HG02798 (cell line): ENCODE results near the gene MMP24.

ENCODE experiments used
- ATAC-seq: cut with Tn5 transposase; IDR thresholded peaks from one replicate; pipeline ENCODE4 v1.9.1; 2021; ENCODE audit warnings: mild to moderate bottlenecking; ENCODE audit not compliant: unreplicated experiment, poor library complexity

Gene MMP24

GRCh38 chr20:35290186-35290886 is 63.8 kb downstream of the MMP24 start:
- no peak for ATAC-seq

- no peak for ATAC-seq
Measured at GRCh38 chr20:35290887-35291417, 64.5 kb downstream of the MMP24 start.

DNA sequence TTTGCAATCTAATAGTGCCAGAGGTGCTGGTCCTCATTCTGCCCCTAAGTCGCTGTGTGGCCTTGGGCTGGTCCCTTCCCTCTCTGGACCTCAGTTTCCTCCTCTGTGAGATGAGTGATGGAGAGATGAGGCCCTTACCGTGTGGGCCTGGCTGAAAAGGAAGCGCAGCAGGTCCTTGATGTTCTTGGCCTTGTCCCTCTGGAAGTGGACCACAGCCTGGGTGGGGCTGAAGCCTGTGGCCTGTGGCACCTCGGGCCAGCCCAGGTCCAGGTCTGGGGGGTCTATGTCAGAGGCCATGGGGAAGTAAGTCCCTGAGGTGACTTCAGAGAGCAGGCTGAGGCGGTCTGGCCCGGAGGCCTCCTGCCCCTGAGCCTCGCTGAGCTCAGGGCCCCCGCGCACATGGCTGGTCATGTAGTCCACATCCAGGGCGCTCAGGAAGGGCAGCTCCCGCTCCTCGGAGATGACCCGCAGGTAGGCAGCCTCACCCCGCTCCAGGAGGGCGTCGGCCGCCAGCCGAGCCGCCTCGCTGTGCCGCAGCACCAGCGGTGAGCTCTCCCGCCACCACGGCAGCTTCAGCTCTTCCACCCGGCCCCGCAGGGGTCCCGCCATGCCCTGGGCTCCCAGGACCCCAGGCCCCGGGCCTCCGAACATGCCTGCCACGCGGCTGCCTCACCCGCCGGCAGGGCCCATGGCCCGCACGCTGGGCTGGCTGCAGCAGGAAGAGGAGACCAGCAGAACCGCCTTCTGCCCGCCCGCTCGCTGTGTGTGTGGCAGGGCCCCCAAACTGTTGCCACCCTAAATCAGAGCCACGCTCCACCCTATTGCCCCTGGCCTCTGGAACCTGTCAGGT is 65.4 kb downstream of the MMP24 start, which contains the start of gene FAM83C:
Gene FAM83C (minus strand): TSS at position 772 of the 850 bp plus-strand sequence. CDS start 121 bp downstream, at position 651.
- no peak for ATAC-seq

- ATAC-seq: no peak
Measured at GRCh38 chr20:35292504-35293285, 66.2 kb downstream of the MMP24 start.

DNA sequence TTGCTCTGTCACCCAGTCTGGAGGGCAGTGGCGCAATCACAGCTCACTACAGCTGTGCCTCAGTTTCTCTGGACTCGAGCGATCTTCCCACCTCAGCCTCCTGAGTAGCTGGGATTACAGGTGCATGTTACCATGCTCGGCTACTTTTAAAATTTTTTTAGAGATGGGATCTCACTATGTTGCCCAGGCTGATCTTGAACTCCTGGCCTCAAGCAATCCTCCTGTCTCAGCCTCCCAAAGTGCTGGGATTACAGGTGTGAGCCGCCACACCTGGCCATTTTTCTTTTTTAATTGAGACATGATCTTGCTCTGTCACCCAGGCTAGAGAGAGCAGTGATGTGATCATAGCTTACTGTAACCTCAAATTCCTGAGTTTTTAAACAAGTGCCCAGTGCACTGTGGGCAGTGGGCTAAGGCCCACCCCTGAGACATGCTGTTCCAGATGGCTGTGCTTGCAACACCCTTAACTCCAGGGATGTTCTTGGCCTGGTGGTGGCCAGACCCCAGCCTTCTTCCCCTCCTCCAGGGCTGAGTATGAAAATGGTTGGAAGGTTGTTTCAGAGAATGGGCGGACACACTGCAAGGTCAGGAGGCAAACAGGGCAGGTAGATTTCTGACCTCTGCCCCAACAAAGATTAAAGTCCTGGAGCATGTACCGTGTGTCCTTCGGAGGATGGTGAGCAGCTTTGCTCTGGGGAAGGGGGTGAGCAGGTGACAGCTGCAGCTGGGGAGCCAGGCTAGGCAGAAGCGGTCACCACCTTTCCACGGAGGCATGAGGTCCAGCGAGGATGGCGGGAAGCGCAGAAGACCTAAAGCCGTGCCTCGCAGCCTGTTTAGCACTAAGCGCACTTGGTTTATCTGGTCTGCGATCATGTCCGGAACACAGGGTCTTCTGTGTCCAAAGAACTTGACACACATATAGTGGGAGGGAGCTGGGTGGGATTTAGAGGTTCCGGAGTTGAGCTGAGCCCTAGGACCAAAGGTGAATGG is 67.1 kb downstream of the MMP24 start:
- ATAC-seq: no peak

DNA sequence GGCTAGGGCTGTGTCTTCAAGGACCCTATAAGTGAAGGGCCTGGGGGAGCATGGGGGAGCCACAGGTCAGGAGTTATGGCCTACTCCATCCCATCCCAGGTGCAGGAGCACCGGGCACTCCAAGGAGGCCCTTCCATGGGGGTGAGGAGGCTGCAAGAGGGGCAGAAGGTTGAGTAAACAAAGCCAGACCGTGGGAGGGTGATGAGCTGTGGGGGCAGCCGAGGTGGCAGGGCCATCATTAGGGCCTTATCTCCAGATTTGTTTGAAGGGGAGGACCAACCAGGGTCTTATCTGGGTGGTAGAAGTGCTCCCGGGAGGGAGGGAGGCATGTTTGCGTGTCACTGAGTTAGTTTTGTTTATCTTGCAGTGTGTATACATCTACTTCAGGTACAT is 67.8 kb downstream of the MMP24 start:
- ATAC-seq: no peak

DNA sequence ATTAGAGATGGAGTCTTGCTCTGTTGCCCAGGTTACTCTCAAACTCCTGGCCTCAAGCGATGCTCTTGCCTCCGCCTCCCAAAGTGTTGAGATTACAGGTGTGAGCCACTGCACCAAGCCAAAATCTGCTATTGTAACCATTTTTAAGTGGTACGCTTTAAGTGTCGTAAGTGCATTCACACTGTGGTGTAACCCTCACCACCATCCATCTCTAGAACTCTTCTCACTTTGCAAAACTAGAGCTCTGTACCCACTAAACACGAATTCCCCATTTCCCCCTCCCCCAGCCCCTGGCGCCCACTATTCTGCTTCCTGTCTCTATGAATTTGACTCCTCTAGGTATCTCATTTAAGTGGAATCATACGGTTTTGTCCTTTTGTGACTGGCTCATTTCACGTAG is 68.6 kb downstream of the MMP24 start:
- ATAC-seq: no peak

- ATAC-seq: no peak
Measured at GRCh38 chr20:35295674-35296073, 69.2 kb downstream of the MMP24 start.

DNA sequence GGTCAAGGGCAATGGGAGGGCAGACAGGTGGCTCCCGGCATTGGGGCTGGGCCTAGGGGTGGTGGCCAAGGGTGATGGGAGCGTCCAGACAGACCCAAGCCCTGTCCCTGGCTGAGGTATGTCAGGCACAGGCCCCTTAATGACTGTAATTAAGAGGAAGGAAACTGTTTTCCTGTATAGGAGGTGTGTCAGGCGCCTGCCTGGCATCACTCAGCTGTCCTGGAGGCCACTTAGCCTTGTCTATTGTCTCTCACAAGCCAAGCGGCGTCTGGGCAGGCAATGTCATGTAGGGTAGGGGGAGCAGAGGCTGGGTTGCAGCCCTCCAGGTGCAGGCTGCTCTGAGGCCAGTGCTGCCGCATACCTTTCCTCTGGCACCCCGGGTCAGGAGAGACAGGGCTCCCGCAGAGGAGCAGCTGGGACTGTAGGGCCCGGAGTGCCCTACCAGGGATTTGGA is 69.6 kb downstream of the MMP24 start:
- no peak for ATAC-seq

- ATAC-seq: no peak
Measured at GRCh38 chr20:35297155-35297554, 70.7 kb downstream of the MMP24 start.

- ATAC-seq: no peak
Measured at GRCh38 chr20:35297740-35298139, 71.2 kb downstream of the MMP24 start.

- no peak for ATAC-seq
Measured at GRCh38 chr20:35298264-35298663, 71.8 kb downstream of the MMP24 start.

GRCh38 chr20:35299780-35300179 is 73.3 kb downstream of the MMP24 start:
- no peak for ATAC-seq

GRCh38 chr20:35300469-35301262 is 74.2 kb downstream of the MMP24 start:
- ATAC-seq: no peak

DNA sequence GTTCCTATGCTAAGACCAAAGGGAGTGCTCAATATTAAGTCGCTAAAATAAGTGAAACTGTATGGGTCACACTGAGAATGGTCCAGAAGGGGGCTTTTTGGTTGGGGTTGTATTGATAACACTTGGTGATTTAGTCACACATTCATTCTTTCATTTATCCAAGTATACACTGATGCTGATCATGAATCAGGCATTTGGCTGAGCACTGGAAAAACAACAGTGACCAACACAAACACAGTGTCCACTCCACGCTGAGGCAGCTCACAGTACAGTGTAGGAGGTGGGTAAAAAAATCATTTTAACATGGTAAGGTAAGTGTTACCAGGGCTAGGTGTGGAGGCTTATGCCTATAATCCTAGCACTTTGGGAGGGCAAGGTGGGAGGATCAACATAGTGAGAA is 74.9 kb downstream of the MMP24 start:
- ATAC-seq: no peak

DNA sequence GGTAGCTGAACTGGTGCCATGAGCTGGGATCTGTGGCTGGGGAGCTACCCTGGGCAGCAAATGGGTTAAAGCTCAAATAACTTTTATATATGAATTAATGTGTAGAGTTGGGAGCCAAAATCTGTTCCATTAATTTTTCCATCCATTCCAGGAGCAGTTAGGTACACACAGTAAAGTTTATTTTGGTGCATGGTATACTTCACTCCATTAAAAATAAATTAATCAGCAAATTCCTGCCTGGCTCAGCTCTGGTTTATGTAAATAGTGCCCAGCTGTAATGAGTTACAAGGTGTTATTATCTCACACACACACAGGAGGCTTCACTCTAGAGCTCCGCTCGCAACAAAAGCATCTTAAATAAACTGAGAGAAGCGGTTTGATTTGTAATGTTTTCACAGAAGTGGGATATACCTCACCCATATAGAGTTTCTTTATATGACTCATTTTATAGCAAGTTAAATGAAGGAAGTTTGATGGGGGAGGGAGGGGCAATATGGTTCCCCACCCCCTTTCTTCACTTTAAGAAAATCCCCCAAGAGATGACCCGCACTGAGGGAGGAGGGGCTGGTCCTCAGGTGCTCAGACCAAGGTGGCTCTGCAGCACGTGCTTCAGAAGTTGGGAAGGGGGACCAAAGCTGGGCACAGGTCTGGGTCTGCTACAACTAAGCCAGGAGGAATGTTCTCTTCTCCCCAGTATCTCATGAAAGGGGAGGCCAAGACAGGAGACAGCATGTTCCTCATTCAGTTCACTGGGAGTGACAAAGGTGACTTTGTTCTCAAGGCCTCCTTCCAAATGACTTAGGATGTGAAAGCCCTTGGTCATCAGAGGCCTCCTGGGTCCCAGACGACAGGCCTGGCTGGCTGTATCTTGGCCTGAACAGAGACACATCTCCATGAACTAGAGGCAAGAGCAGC is 76.2 kb downstream of the MMP24 start:
- no peak for ATAC-seq

DNA sequence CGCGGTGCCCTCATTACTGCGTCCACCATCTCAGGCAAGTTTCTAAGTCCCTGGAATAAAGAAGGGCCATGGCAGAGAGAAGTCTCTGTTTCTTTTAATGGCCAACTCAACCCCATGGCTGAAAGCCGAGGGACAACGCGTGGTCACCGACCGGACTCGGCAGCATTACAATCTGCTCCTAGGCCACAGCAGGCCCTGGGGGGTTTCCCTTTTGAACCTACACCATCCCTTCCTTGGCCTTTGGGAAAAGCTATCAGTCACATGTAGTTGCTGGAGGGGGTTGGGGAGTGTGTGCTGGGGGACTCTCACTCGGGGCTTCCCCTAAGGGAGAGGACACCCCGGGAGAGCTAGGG is 76.9 kb downstream of the MMP24 start:
- no peak for ATAC-seq
